SU-DHL-6 (cell line): ENCODE measurements around the gene LRRIQ3.

Experiments used
- H2AFZ ChIP-seq: fragments of 200-600 bp; sonication (generic); 2 replicates; pipeline ENCODE4 v1.6.1; 2014; ENCODE audit warnings: low read depth, mild to moderate bottlenecking, moderate library complexity, mixed read lengths, antibody characterized with exemption, low read length; ENCODE audit not compliant: severe bottlenecking
- H3F3A ChIP-seq: fragments of 200-600 bp; shearing (Covaris generic); 2 replicates; pipeline ENCODE4 v1.6.0; 2016; ENCODE audit warnings: antibody characterized with exemption, mild to moderate bottlenecking; ENCODE audit not compliant: insufficient read depth
- H3K27ac ChIP-seq: fragments of 200-600 bp; sonication (generic); 2 replicates; pipeline ENCODE4 v1.5.1; 2016; ENCODE audit warnings: low read depth, mild to moderate bottlenecking, low read length, moderate library complexity, mixed read lengths
- H3K27me3 ChIP-seq: fragments of 200-600 bp; sonication (generic), shearing (Covaris generic); 2 replicates; pipeline ENCODE4 v1.6.0; 2014; ENCODE audit warnings: mild to moderate bottlenecking, low read length
- H3K36me3 ChIP-seq: fragments of 200-600 bp; sonication (generic); 2 replicates; pipeline ENCODE4 v1.6.1; 2014; ENCODE audit warnings: mild to moderate bottlenecking, low read length, mixed read lengths
- H3K4me2 ChIP-seq: fragments of 300-600, 200-600 bp; shearing (Covaris generic), sonication (generic); 2 replicates; pipeline ENCODE4 v1.6.0; 2014; ENCODE audit warnings: low read length, low read depth, mild to moderate bottlenecking; ENCODE audit not compliant: poor library complexity, severe bottlenecking
- H3K4me3 ChIP-seq: fragments of 200-600 bp; sonication (generic); 2 replicates; pipeline ENCODE4 v1.5.1; 2014; ENCODE audit warnings: antibody characterized with exemption, low read length, mild to moderate bottlenecking, mixed read lengths; ENCODE audit not compliant: insufficient read depth, poor library complexity, severe bottlenecking
- H3K79me2 ChIP-seq: fragments of 200-600 bp; sonication (generic); 2 replicates; pipeline ENCODE4 v1.6.1; 2014; ENCODE audit warnings: mild to moderate bottlenecking, low read length, moderate library complexity; ENCODE audit not compliant: insufficient read depth
- H3K9ac ChIP-seq: fragments of 200-600 bp; sonication (generic); 2 replicates; pipeline ENCODE4 v1.7.0; 2014; ENCODE audit warnings: mild to moderate bottlenecking, low read length
- H3K9me2 ChIP-seq: fragments of 200-600 bp; sonication (generic); replicated peaks from 2 replicates; pipeline ENCODE4 v1.6.1; 2014; ENCODE audit warnings: low read length; ENCODE audit not compliant: insufficient read depth
- H3K9me3 ChIP-seq: fragments of 200-600 bp; sonication (generic); 2 replicates; pipeline ENCODE4 v1.6.1; 2014; ENCODE audit warnings: low read length, mixed read lengths; ENCODE audit not compliant: insufficient read depth
- H4K20me1 ChIP-seq: fragments of 200-600 bp; sonication (generic); 2 replicates; pipeline ENCODE4 v1.6.1; 2014; ENCODE audit warnings: low read depth, mild to moderate bottlenecking, antibody characterized with exemption, low read length, moderate library complexity, mixed read lengths
- CTCF ChIP-seq: fragments of 200-600 bp; sonication (generic); IDR thresholded peaks from one replicate; pipeline ENCODE4 v1.5.1; 2017; ENCODE audit warnings: antibody characterized with exemption, mild to moderate bottlenecking, low read length, moderate library complexity; ENCODE audit not compliant: insufficient read depth, poor library complexity, severe bottlenecking
- EZH2phosphoT487 ChIP-seq: fragments of 200-600 bp; sonication (generic), shearing (Covaris generic); conservative IDR thresholded peaks from 2 replicates; pipeline ENCODE4 v1.6.1; 2018; ENCODE audit warnings: mild to moderate bottlenecking, antibody characterized with exemption, low read length, moderate library complexity, mixed read lengths

The LRRIQ3 gene

GRCh38 chr1:74237787-74238186 lies 39.8 kb upstream of the LRRIQ3 start:
- H3K36me3 ChIP-seq: no peaks in the 10 kb centered on the region
- H3K27me3 ChIP-seq: no peaks in the 10 kb centered on the region
- no peak overlapping the region for H3K9ac ChIP-seq
- H3K4me3 ChIP-seq: no peak overlapping the region
- H2AFZ ChIP-seq: no peak overlapping the region
- H3K27ac ChIP-seq: no peak overlapping the region
- H3F3A ChIP-seq: no peaks in the 10 kb centered on the region
- H3K4me2 ChIP-seq: no peak overlapping the region
- H4K20me1 ChIP-seq: no peaks in the 10 kb centered on the region
- H3K79me2 ChIP-seq: no peaks in the 10 kb centered on the region
- H3K9me2 ChIP-seq: no peaks in the 10 kb centered on the region
- H3K9me3 ChIP-seq: no peaks in the 10 kb centered on the region
- no peak for TF ChIP-seq CTCF
- no peak for TF ChIP-seq EZH2phosphoT487

- no peaks in the 10 kb centered on the region for H4K20me1 ChIP-seq
- no peaks in the 10 kb centered on the region for H3F3A ChIP-seq
- H3K79me2 ChIP-seq: no peaks in the 10 kb centered on the region
- H3K27ac ChIP-seq: no peak overlapping the region
- H2AFZ ChIP-seq: no peak overlapping the region
- H3K27me3 ChIP-seq: no peaks in the 10 kb centered on the region
- H3K4me3 ChIP-seq: no peak overlapping the region
- TF ChIP-seq EZH2phosphoT487: no peak
- no peaks in the 10 kb centered on the region for H3K9me3 ChIP-seq
- no peaks in the 10 kb centered on the region for H3K9me2 ChIP-seq
- H3K4me2 ChIP-seq: no peak overlapping the region
- H3K9ac ChIP-seq: no peak overlapping the region
- H3K36me3 ChIP-seq: no peaks in the 10 kb centered on the region
These were observed 39.1 kb upstream of the LRRIQ3 start for GRCh38 chr1:74237035-74237434.

GRCh38 chr1:74236440-74236839 lies 38.5 kb upstream of the LRRIQ3 start:
- Histone ChIP-seq H3K4me2 (no peak overlapping the region), H3K27ac (no peak overlapping the region), H3K27me3 (no peaks in the 10 kb centered on the region), H3K9ac (no peak overlapping the region), H3K9me2 (no peaks in the 10 kb centered on the region), H3K9me3 (no peaks in the 10 kb centered on the region), H3K4me3 (no peak overlapping the region), H2AFZ (no peak overlapping the region), H3K36me3 (no peaks in the 10 kb centered on the region), H4K20me1 (no peaks in the 10 kb centered on the region), H3K79me2 (no peaks in the 10 kb centered on the region), H3F3A (no peaks in the 10 kb centered on the region)
- TF ChIP-seq CTCF (no peak), EZH2phosphoT487 (no peak)

DNA sequence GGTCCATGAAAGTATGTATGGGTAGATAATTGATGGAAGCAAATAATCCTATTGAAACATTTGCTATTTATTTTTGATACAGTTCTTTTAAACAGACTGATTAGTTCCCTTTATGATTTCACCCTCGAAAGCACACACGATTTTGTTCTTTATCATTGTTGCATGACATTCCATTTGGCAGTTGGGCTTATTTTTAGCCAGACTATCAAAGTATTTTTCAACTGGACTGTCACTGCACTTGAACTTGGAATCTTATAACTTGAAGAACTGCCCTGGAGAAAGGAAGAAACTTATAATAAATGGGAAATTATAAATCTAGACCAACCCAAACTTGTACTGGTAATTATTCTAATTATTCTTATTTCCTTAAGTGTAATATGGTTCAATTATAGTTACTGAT lies 37.2 kb upstream of the LRRIQ3 start, which contains the start of gene TNNI3K:
TNNI3K (plus strand) TSS at position 235 of the 400 bp plus-strand sequence; CDS start at position 300, 65 bp downstream.
- Histone ChIP-seq H3K9me3 (no peaks in the 10 kb centered on the region), H3K4me3 (no peak within 1 kb of the TSS), H3K27me3 (no peaks in the 10 kb centered on the region), H3K36me3 (no peaks in the 10 kb centered on the region), H3K9me2 (no peaks in the 10 kb centered on the region), H3K9ac (no peak within 1 kb of the TSS), H3K4me2 (no peak within 1 kb of the TSS), H4K20me1 (no peaks in the 10 kb centered on the region), H3K79me2 (no peaks in the 10 kb centered on the region), H3K27ac (no peak within 1 kb of the TSS), H2AFZ (no peak within 1 kb of the TSS), H3F3A (no peaks in the 10 kb centered on the region)
- TF ChIP-seq EZH2phosphoT487 (no peak), CTCF (no peak)
